Right lobe of liver (tissue), 6 donors: ENCODE data around the gene DPP6. TPM values are rescaled to one million over a fixed set of nuclear protein-coding genes. Genes with fewer than 3 reads are reported as not detected.

ENCODE experiments used
- ATAC-seq, 4 donors: fragments of 200-7000 bp; cut with Tn5 transposase; one replicate each; pipeline ENCODE4 v1.9.1; 2020; ENCODE audit warnings: mild to moderate bottlenecking in 4 of 4, moderate library complexity in 4 of 4
- DNase-seq, 3 donors: peaks; one replicate each; pipeline ENCODE4 v3.0.0-alpha.2; 2020
- H3K27ac ChIP-seq, 3 donors: fragments of 200-600 bp; one replicate each; pipeline ENCODE4 v1.8.0; 2022
- H3K27me3 ChIP-seq, 2 donors: fragments of 200-600 bp; one replicate each; pipeline ENCODE4 v1.8.0; 2022
- H3K36me3 ChIP-seq, 4 donors: fragments of 200-600 bp; sonication (generic) in 1 of 4; one replicate each; pipeline versions ENCODE4 v1.5.1 to v1.8.0; 2017 to 2022; ENCODE audit warnings: control low read depth in 1 of 4
- H3K4me1 ChIP-seq, 4 donors: fragments of 200-600 bp; sonication (generic) in 1 of 4; one replicate each; pipeline versions ENCODE4 v1.5.1 to v1.8.0; 2017 to 2022; ENCODE audit warnings: control low read depth in 1 of 4
- H3K4me3 ChIP-seq, 3 donors: fragments of 200-600 bp; one replicate each; pipeline ENCODE4 v1.8.0; 2022
- H3K9me3 ChIP-seq, 4 donors: fragments of 200-600 bp; sonication (generic) in 1 of 4; one replicate each; pipeline versions ENCODE4 v1.5.1 to v1.8.0; 2017 to 2022; ENCODE audit warnings: control low read depth in 1 of 4
- CTCF ChIP-seq, 4 donors: fragments of 200-600 bp in 3 of 4; fragments of 450-650 bp in 1 of 4; IDR thresholded peaks; one replicate each; pipeline versions ENCODE4 v1.5.1 to v1.8.0; 2016 to 2022; ENCODE audit warnings: antibody characterized with exemption in 4 of 4, mild to moderate bottlenecking in 2 of 4
- POLR2A ChIP-seq: fragments of 450-650 bp; IDR thresholded peaks from one replicate; pipeline ENCODE4 v1.6.1; 2017; ENCODE audit warnings: antibody characterized with exemption, mild to moderate bottlenecking
- WGBS: methylation state at CpG from one replicate; pipeline ENCODE4 v1.1.6; 2018; ENCODE audit warnings: low coverage, low lambda C conversion rate; ENCODE audit not compliant: insufficient coverage; ENCODE audit errors: missing lambda C conversion rate; 5-methylcytosine and 5-hydroxymethylcytosine counted together
- intact Hi-C, 2 donors: fragments of 100-400 bp; cut with DNase I; formaldehyde crosslinking; loops; one replicate each; pipeline versions ENCODE4 v1.11.2 to v1.14.1; 2022
- total RNA-seq, 6 experiments: library from RNA; depleted of rRNA in 2 of 6; stranded (reverse); fragments of >200 nt in 2 of 6; fragmentation: NEBNext Ultra II Directional in 3 of 6; extraction: Animal tissue kit (Norgen Biotek cat#: 25700) in 3 of 6; gene quantifications; one replicate each; pipeline versions ENCODE4 v1.1.0 to v1.2.4, GENCODE V29; 2016 to 2023
- donor health status: DM: no; HTN: yes; CAD: no.
- donor health status: DM: no; HTN: no; CAD: no.
- donor health status: DM: no; HTN: no; CAD: no.
- donor health status: DM: no; HTN: yes; CAD: no.
- donor health status: DM: no; HTN: yes; CAD: no.

DPP6 gene
- total RNA-seq, 6 experiments from 2014 or later, result not detected

- TF ChIP-seq CTCF (IDR thresholded peaks at IDR 0.05) (no peak), POLR2A (no peak)
- no peaks in the 10 kb centered on the region for H3K4me1 ChIP-seq
- WGBS, result 37% methylated on average over 7 of the region's 8 CpGs
- H3K27ac ChIP-seq, result no peak overlapping the region
- H3K9me3 ChIP-seq, result no peaks in the 10 kb centered on the region
- no peak for ATAC-seq
- no peaks in the 10 kb centered on the region for H3K36me3 ChIP-seq
- H3K27me3 ChIP-seq, result no peaks in the 10 kb centered on the region
- H3K4me3 ChIP-seq, result no peak overlapping the region
- intact Hi-C loops, result no loop called here
- DNase-seq, result no peak
Measured at GRCh38 chr7:154287356-154287755, 235.2 kb downstream of the DPP6 start.

GRCh38 chr7:154289119-154289518 lies 236.9 kb downstream of the DPP6 start:
- Histone ChIP-seq H3K4me1 (no peaks in the 10 kb centered on the region), H3K36me3 (no peaks in the 10 kb centered on the region), H3K4me3 (no peak overlapping the region), H3K27me3 (no peaks in the 10 kb centered on the region), H3K27ac (no peak overlapping the region), H3K9me3 (no peaks in the 10 kb centered on the region)
- ATAC-seq (peak in 1 of 4 donors; percentile 21), DNase-seq (no peak)
- TF ChIP-seq CTCF (IDR thresholded peaks at IDR 0.05), result no peak
- no peak for TF ChIP-seq POLR2A
- intact Hi-C loops, result no loop called here
- 63% methylated on average over 3 of the region's 5 CpGs for WGBS

- whole genome bisulfite sequencing, result 49% methylated on average over 4 of the region's 4 CpGs
- H3K27ac ChIP-seq, result no peak overlapping the region
- no peaks in the 10 kb centered on the region for H3K27me3 ChIP-seq
- TF ChIP-seq CTCF (IDR thresholded peaks at IDR 0.05) (no peak), POLR2A (no peak)
- H3K4me1 ChIP-seq, result no peaks in the 10 kb centered on the region
- DNase-seq (no peak), ATAC-seq (no peak)
- H3K36me3 ChIP-seq, result no peaks in the 10 kb centered on the region
- no peaks in the 10 kb centered on the region for H3K9me3 ChIP-seq
- intact Hi-C loops, result no loop called here
- no peak overlapping the region for H3K4me3 ChIP-seq
Measured at GRCh38 chr7:154296443-154296842, 244.2 kb downstream of the DPP6 start.

GRCh38 chr7:154299736-154300135 lies 247.5 kb downstream of the DPP6 start:
- ATAC-seq, result no peak
- WGBS, result 60% methylated on average over 6 of the region's 8 CpGs
- H3K27ac ChIP-seq, result no peak overlapping the region
- intact Hi-C loops, result no loop called here
- H3K4me1 ChIP-seq, result no peaks in the 10 kb centered on the region
- no peaks in the 10 kb centered on the region for H3K36me3 ChIP-seq
- no peaks in the 10 kb centered on the region for H3K27me3 ChIP-seq
- no peak for DNase-seq
- no peaks in the 10 kb centered on the region for H3K9me3 ChIP-seq
- H3K4me3 ChIP-seq, result no peak overlapping the region
- TF ChIP-seq CTCF (IDR thresholded peaks at IDR 0.05), result no peak
- TF ChIP-seq POLR2A, result no peak

GRCh38 chr7:154302380-154302779 lies 250.2 kb downstream of the DPP6 start:
- H3K4me1 ChIP-seq, result no peaks in the 10 kb centered on the region
- no peaks in the 10 kb centered on the region for H3K27me3 ChIP-seq
- H3K27ac ChIP-seq, result no peak overlapping the region
- no peak overlapping the region for H3K4me3 ChIP-seq
- no peak for ATAC-seq
- intact Hi-C loops, result no loop called here
- DNase-seq, result no peak
- no peaks in the 10 kb centered on the region for H3K36me3 ChIP-seq
- WGBS, result 31% methylated on average over 2 of the region's 2 CpGs
- no peaks in the 10 kb centered on the region for H3K9me3 ChIP-seq
- no peak for TF ChIP-seq CTCF (IDR thresholded peaks at IDR 0.05)
- no peak for TF ChIP-seq POLR2A
